ENCODE data around the gene UNC50.

UNC50 gene

GRCh38 chr2:98561902-98562695 is 46.3 kb upstream of the UNC50 start:
- TF ChIP-seq CTCF (IDR thresholded peaks at IDR 0.05; ENCODE audit: low read depth, low read length, missing control alignments), result no peak
- peaks cover 3% of the 10 kb centered on the region for H3K36me3 ChIP-seq (replicated peaks)
- DNase-seq, result peak; percentile 27
- H3K4me3 ChIP-seq (ENCODE audit: low read depth, low read length), result no peak overlapping the region
- in situ Hi-C loops (cut with HindIII; ENCODE audit: low pct_ligation_motif_present, low sequenced_read_pairs), result no loop called here
- H3K27me3 ChIP-seq (replicated peaks), result no peaks in the 10 kb centered on the region
- H3K27ac ChIP-seq, result no peak overlapping the region

- no peak overlapping the region for H3K4me3 ChIP-seq (ENCODE audit: low read depth, low read length)
- H3K36me3 ChIP-seq (replicated peaks), result peaks cover 3% of the 10 kb centered on the region
- in situ Hi-C loops (cut with HindIII; ENCODE audit: low pct_ligation_motif_present, low sequenced_read_pairs), result no loop called here
- no peaks in the 10 kb centered on the region for H3K27me3 ChIP-seq (replicated peaks)
- no peak for DNase-seq
- no peak for TF ChIP-seq CTCF (IDR thresholded peaks at IDR 0.05; ENCODE audit: low read depth, low read length, missing control alignments)
- no peak overlapping the region for H3K27ac ChIP-seq
Measured at GRCh38 chr2:98563394-98563793, 45.0 kb upstream of the UNC50 start.

- Histone ChIP-seq H3K36me3 (replicated peaks) (peaks cover 5% of the 10 kb centered on the region), H3K27ac (no peak overlapping the region), H3K4me3 (ENCODE audit: low read depth, low read length) (no peak overlapping the region), H3K27me3 (replicated peaks) (no peaks in the 10 kb centered on the region)
- TF ChIP-seq CTCF (IDR thresholded peaks at IDR 0.05; ENCODE audit: low read depth, low read length, missing control alignments), result no peak
- DNase-seq, result no peak
- in situ Hi-C loops (cut with HindIII; ENCODE audit: low pct_ligation_motif_present, low sequenced_read_pairs), result no loop called here
Measured at GRCh38 chr2:98564541-98565132, 43.8 kb upstream of the UNC50 start.

GRCh38 chr2:98565286-98565860 is 43.0 kb upstream of the UNC50 start:
- TF ChIP-seq CTCF (IDR thresholded peaks at IDR 0.05; ENCODE audit: low read depth, low read length, missing control alignments), result no peak
- in situ Hi-C loops (cut with HindIII; ENCODE audit: low pct_ligation_motif_present, low sequenced_read_pairs), result no loop called here
- no peak for DNase-seq
- Histone ChIP-seq H3K27me3 (replicated peaks) (no peaks in the 10 kb centered on the region), H3K4me3 (ENCODE audit: low read depth, low read length) (no peak overlapping the region), H3K27ac (no peak overlapping the region), H3K36me3 (replicated peaks) (peaks cover 5% of the 10 kb centered on the region)

- no peak for TF ChIP-seq CTCF (IDR thresholded peaks at IDR 0.05; ENCODE audit: low read depth, low read length, missing control alignments)
- in situ Hi-C loops (cut with HindIII; ENCODE audit: low pct_ligation_motif_present, low sequenced_read_pairs), result no loop called here
- peaks cover 5% of the 10 kb centered on the region for H3K36me3 ChIP-seq (replicated peaks)
- DNase-seq, result no peak
- no peak overlapping the region for H3K4me3 ChIP-seq (ENCODE audit: low read depth, low read length)
- no peaks in the 10 kb centered on the region for H3K27me3 ChIP-seq (replicated peaks)
- no peak overlapping the region for H3K27ac ChIP-seq
Measured at GRCh38 chr2:98565941-98566340, 42.4 kb upstream of the UNC50 start.
